Measurements from ENCODE around the gene MUC21. TPM values are rescaled to one million over a fixed set of nuclear protein-coding genes. Genes with fewer than 3 reads are reported as not detected.

Gene MUC21
- polyA plus RNA-seq, 3 donors: not detected

- no peak overlapping the region for H3K4me3 Mint-ChIP-seq
- H3K27me3 Mint-ChIP-seq (ENCODE audit: low read depth in 3 of 3): peaks cover 17 to 34% (median 21%) of the 10 kb centered on the region in 3 donors
- Histone ChIP-seq H3K4me1 (ENCODE audit: control insufficient read depth in 1 of 2, insufficient read depth in 2 of 2, low read length in 2 of 2) (no peaks in the 10 kb centered on the region), H3K9me3 (replicated peaks in 1 of 2; ENCODE audit: control insufficient read depth in 1 of 2, insufficient read depth in 1 of 2, low read length in 2 of 2) (no peaks in the 10 kb centered on the region), H3K9ac (ENCODE audit: insufficient read depth, low read length, poor library complexity, severe bottlenecking) (no peak overlapping the region), H2AFZ (ENCODE audit: insufficient read depth, low read depth, low read length, poor library complexity, severe bottlenecking) (no peak overlapping the region), H3K4me2 (replicated peaks; ENCODE audit: extremely low read depth, low read length, poor library complexity, severe bottlenecking) (no peak overlapping the region), H3K36me3 (replicated peaks in 1 of 2; ENCODE audit: control insufficient read depth in 1 of 2, insufficient read depth in 2 of 2, low read length in 2 of 2) (no peaks in the 10 kb centered on the region), H3K79me2 (ENCODE audit: insufficient read depth, low read length) (no peaks in the 10 kb centered on the region), H4K20me1 (ENCODE audit: insufficient read depth, low read length) (no peaks in the 10 kb centered on the region), H3K27ac (ENCODE audit: low read depth in 1 of 2, low read length in 2 of 2) (no peak overlapping the region), H3K27me3 (ENCODE audit: control insufficient read depth in 2 of 2, insufficient read depth in 2 of 2, low read length in 2 of 2) (peaks cover 1 to 10% of the 10 kb centered on the region in 2 donors), H3K4me3 (replicated peaks in 1 of 3; ENCODE audit: low read depth in 2 of 3, low read length in 3 of 3) (no peak overlapping the region)
- intact Hi-C loops (cut with micrococcal nuclease): no loop called here
- no peaks in the 10 kb centered on the region for H3K4me1 Mint-ChIP-seq
- H3K9me3 Mint-ChIP-seq: no peaks in the 10 kb centered on the region
- no peaks in the 10 kb centered on the region for H3K36me3 Mint-ChIP-seq
- H3K27ac Mint-ChIP-seq: no peak overlapping the region
- TF ChIP-seq CTCF (IDR thresholded peaks at IDR 0.05): no peak
- DNase-seq: no peak
Observed at GRCh38 chr6:30962716-30963115, 20.8 kb upstream of the MUC21 start.

GRCh38 chr6:30963641-30964040 is 19.9 kb upstream of the MUC21 start:
- DNase-seq: no peak
- H3K36me3 Mint-ChIP-seq: no peaks in the 10 kb centered on the region
- no peaks in the 10 kb centered on the region for H3K4me1 Mint-ChIP-seq
- no peaks in the 10 kb centered on the region for H3K9me3 Mint-ChIP-seq
- H3K4me3 ChIP-seq (replicated peaks in 1 of 3; ENCODE audit: low read depth in 2 of 3, low read length in 3 of 3): no peak overlapping the region
- no peak overlapping the region for H3K4me3 Mint-ChIP-seq
- 92% methylated on average over 6 of the region's 6 CpGs for WGBS (ENCODE audit: insufficient coverage)
- H3K27me3 ChIP-seq (ENCODE audit: control insufficient read depth in 2 of 2, insufficient read depth in 2 of 2, low read length in 2 of 2): peaks cover 0 to 2% of the 10 kb centered on the region in 2 donors
- no peak for TF ChIP-seq CTCF (IDR thresholded peaks at IDR 0.05)
- H3K4me2 ChIP-seq (replicated peaks; ENCODE audit: extremely low read depth, low read length, poor library complexity, severe bottlenecking): no peak overlapping the region
- H3K27ac ChIP-seq (ENCODE audit: low read depth in 1 of 2, low read length in 2 of 2): no peak overlapping the region
- no peak overlapping the region for H3K27ac Mint-ChIP-seq
- no peaks in the 10 kb centered on the region for H3K9me3 ChIP-seq (replicated peaks in 1 of 2; ENCODE audit: control insufficient read depth in 1 of 2, insufficient read depth in 1 of 2, low read length in 2 of 2)
- no peak overlapping the region for H2AFZ ChIP-seq (ENCODE audit: insufficient read depth, low read depth, low read length, poor library complexity, severe bottlenecking)
- no peaks in the 10 kb centered on the region for H3K36me3 ChIP-seq (replicated peaks in 1 of 2; ENCODE audit: control insufficient read depth in 1 of 2, insufficient read depth in 2 of 2, low read length in 2 of 2)
- peaks cover 0 to under 1% of the 10 kb centered on the region in 2 donors for H3K4me1 ChIP-seq (ENCODE audit: control insufficient read depth in 1 of 2, insufficient read depth in 2 of 2, low read length in 2 of 2)
- H3K79me2 ChIP-seq (ENCODE audit: insufficient read depth, low read length): no peaks in the 10 kb centered on the region
- H4K20me1 ChIP-seq (ENCODE audit: insufficient read depth, low read length): no peaks in the 10 kb centered on the region
- H3K27me3 Mint-ChIP-seq (ENCODE audit: low read depth in 3 of 3): peaks cover 10 to 25% (median 13%) of the 10 kb centered on the region in 3 donors
- intact Hi-C loops (cut with micrococcal nuclease): no loop called here
- no peak overlapping the region for H3K9ac ChIP-seq (ENCODE audit: insufficient read depth, low read length, poor library complexity, severe bottlenecking)
